ENCODE measurements around the gene GRHL1. TPM values are rescaled to one million over a fixed set of nuclear protein-coding genes. Genes with fewer than 3 reads are reported as not detected.

The GRHL1 gene
- total RNA-seq, 1 experiment from 2014 or later = 2.7 TPM

DNA sequence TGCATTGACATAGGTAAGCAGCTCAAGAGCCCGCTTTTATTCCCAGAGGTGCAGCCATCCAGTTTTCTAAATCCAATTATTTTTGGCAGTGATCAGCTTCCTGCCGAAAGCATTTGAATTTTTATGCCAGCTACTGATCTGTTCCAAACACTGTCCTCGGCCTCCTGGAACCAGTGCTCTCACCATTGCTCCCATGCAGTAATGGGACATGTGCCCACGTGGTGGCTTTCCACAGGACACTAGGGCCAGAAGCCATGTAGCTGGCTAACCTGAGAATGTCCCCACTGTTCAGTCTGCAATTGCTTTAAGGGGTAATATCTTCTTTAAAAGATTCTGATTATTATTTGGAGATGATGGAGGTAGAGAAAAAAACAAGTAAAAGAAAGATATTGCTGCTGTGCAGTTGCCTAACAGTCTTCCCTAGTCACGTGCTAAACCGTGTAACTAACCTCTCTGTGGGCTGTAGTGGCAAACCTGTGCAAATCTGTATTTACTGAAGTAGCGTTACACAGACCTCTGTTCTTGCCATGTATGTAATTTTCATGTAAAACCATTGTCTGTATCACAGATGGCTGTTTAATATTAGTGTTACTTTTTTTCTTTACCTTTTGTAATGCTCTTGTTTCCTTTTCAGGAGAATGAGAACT lies 13.0 kb downstream of the GRHL1 start:
- Mint-ChIP-seq H3K27me3 (ENCODE audit: low read depth) (no peaks in the 10 kb centered on the region), H3K4me1 (no peaks in the 10 kb centered on the region), H3K9me3 (no peaks in the 10 kb centered on the region), H3K36me3 (no peaks in the 10 kb centered on the region), H3K27ac (no peak overlapping the region), H3K4me3 (no peak overlapping the region)
- ATAC-seq (no peak), DNase-seq (ENCODE audit: low spot score) (no peak)
- TF ChIP-seq, protein P1, sequence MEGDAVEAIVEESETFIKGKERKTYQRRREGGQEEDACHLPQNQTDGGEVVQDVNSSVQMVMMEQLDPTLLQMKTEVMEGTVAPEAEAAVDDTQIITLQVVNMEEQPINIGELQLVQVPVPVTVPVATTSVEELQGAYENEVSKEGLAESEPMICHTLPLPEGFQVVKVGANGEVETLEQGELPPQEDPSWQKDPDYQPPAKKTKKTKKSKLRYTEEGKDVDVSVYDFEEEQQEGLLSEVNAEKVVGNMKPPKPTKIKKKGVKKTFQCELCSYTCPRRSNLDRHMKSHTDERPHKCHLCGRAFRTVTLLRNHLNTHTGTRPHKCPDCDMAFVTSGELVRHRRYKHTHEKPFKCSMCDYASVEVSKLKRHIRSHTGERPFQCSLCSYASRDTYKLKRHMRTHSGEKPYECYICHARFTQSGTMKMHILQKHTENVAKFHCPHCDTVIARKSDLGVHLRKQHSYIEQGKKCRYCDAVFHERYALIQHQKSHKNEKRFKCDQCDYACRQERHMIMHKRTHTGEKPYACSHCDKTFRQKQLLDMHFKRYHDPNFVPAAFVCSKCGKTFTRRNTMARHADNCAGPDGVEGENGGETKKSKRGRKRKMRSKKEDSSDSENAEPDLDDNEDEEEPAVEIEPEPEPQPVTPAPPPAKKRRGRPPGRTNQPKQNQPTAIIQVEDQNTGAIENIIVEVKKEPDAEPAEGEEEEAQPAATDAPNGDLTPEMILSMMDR (IDR thresholded peaks at IDR 0.05) = no peak
- no peak for TF ChIP-seq TEAD4 (CRISPR knock-in tag; IDR thresholded peaks at IDR 0.05)
- TF ChIP-seq, protein P2, sequence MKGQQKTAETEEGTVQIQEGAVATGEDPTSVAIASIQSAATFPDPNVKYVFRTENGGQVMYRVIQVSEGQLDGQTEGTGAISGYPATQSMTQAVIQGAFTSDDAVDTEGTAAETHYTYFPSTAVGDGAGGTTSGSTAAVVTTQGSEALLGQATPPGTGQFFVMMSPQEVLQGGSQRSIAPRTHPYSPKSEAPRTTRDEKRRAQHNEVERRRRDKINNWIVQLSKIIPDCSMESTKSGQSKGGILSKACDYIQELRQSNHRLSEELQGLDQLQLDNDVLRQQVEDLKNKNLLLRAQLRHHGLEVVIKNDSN (CRISPR knock-in tag; IDR thresholded peaks at IDR 0.05) = no peak
- TF ChIP-seq CREM (CRISPR knock-in tag; IDR thresholded peaks at IDR 0.05) = no peak
- no peak for TF ChIP-seq EMX1 (CRISPR knock-in tag; IDR thresholded peaks at IDR 0.05)
- no peak for TF ChIP-seq ELF4 (CRISPR knock-in tag; IDR thresholded peaks at IDR 0.05; ENCODE audit: low read depth)
- TF ChIP-seq, protein P3, sequence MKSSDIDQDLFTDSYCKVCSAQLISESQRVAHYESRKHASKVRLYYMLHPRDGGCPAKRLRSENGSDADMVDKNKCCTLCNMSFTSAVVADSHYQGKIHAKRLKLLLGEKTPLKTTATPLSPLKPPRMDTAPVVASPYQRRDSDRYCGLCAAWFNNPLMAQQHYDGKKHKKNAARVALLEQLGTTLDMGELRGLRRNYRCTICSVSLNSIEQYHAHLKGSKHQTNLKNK (CRISPR knock-in tag; IDR thresholded peaks at IDR 0.05) = no peak
- TF ChIP-seq RORB (CRISPR knock-in tag; IDR thresholded peaks at IDR 0.05) = no peak
- no peak for TF ChIP-seq ZNF396 (CRISPR knock-in tag; IDR thresholded peaks at IDR 0.05; ENCODE audit: borderline replicate concordance)
- TF ChIP-seq TP53 (CRISPR knock-in tag; IDR thresholded peaks at IDR 0.05) = no peak
- TF ChIP-seq MYBL2 (CRISPR knock-in tag; IDR thresholded peaks at IDR 0.05) = no peak
- no peak for TF ChIP-seq ETV6 (CRISPR knock-in tag; IDR thresholded peaks at IDR 0.05)
- no peak for TF ChIP-seq JUN (CRISPR knock-in tag; IDR thresholded peaks at IDR 0.05)
- TF ChIP-seq, protein P4, sequence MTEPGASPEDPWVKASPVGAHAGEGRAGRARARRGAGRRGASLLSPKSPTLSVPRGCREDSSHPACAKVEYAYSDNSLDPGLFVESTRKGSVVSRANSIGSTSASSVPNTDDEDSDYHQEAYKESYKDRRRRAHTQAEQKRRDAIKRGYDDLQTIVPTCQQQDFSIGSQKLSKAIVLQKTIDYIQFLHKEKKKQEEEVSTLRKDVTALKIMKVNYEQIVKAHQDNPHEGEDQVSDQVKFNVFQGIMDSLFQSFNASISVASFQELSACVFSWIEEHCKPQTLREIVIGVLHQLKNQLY (CRISPR knock-in tag; IDR thresholded peaks at IDR 0.05) = no peak
- TF ChIP-seq FOXJ3 (CRISPR knock-in tag; IDR thresholded peaks at IDR 0.05; ENCODE audit: borderline replicate concordance) = no peak
- CTCF ChIA-PET = interaction anchor here (0.9 to 1.0 kb wide), 2 partner anchors 20 to 108 kb away, joined by 3 to 7 read pairs; no protein-coding TSS in a partner anchor
- POLR2A ChIA-PET = no interaction called here

DNA sequence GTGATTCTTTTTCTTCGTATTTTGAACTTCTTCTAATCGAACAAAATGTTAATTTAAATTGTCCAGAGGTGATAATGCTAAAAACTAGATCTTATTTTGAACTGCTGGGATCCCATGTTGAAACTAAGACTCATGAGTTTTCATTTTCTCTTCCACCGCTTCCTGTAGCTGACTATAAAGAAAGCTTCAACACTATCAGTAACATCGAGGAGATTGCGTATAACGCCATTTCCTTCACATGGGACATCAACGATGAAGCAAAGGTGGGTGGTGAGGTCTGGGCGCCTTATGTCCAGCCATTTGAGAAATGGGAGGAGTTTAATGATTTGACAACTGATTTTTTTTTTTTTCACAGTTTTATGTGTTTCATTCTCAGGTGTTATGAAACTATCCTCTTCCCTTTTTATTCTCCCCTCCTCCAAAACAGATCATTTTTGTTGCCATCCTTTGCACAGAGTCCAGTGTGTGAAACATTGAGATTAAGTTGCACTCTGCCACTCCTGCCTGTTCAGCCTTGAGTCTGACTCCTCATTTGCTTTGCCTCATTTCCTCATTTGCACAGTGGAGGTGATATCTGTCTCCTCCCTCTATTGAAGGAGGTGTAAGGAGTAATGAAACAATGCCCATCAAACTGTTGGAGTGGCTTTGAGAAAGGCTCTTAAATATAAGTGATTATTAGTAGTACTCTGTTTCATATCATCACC lies 13.8 kb downstream of the GRHL1 start:
- ChIA-PET POLR2A (no interaction called here), CTCF (interaction anchor here (0.6 kb wide), 1 partner anchor 161 kb away, joined by 3 read pairs; no protein-coding TSS in a partner anchor)
- no peak overlapping the region for H3K27ac Mint-ChIP-seq
- no peaks in the 10 kb centered on the region for H3K27me3 Mint-ChIP-seq (ENCODE audit: low read depth)
- H3K9me3 Mint-ChIP-seq = no peaks in the 10 kb centered on the region
- no peak overlapping the region for H3K4me3 Mint-ChIP-seq
- no peaks in the 10 kb centered on the region for H3K4me1 Mint-ChIP-seq
- TF ChIP-seq, protein P4 (CRISPR knock-in tag; IDR thresholded peaks at IDR 0.05) = no peak
- TF ChIP-seq RELA (CRISPR knock-in tag; IDR thresholded peaks at IDR 0.05; ENCODE audit: borderline replicate concordance) = no peak
- TF ChIP-seq, protein P5, sequence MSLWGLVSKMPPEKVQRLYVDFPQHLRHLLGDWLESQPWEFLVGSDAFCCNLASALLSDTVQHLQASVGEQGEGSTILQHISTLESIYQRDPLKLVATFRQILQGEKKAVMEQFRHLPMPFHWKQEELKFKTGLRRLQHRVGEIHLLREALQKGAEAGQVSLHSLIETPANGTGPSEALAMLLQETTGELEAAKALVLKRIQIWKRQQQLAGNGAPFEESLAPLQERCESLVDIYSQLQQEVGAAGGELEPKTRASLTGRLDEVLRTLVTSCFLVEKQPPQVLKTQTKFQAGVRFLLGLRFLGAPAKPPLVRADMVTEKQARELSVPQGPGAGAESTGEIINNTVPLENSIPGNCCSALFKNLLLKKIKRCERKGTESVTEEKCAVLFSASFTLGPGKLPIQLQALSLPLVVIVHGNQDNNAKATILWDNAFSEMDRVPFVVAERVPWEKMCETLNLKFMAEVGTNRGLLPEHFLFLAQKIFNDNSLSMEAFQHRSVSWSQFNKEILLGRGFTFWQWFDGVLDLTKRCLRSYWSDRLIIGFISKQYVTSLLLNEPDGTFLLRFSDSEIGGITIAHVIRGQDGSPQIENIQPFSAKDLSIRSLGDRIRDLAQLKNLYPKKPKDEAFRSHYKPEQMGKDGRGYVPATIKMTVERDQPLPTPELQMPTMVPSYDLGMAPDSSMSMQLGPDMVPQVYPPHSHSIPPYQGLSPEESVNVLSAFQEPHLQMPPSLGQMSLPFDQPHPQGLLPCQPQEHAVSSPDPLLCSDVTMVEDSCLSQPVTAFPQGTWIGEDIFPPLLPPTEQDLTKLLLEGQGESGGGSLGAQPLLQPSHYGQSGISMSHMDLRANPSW (CRISPR knock-in tag; conservative IDR thresholded peaks at IDR 0.05; ENCODE audit: low read depth) = no peak
- TF ChIP-seq, protein P6, sequence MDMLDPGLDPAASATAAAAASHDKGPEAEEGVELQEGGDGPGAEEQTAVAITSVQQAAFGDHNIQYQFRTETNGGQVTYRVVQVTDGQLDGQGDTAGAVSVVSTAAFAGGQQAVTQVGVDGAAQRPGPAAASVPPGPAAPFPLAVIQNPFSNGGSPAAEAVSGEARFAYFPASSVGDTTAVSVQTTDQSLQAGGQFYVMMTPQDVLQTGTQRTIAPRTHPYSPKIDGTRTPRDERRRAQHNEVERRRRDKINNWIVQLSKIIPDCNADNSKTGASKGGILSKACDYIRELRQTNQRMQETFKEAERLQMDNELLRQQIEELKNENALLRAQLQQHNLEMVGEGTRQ (CRISPR knock-in tag; IDR thresholded peaks at IDR 0.05) = no peak
- no peak for TF ChIP-seq SMAD4 (CRISPR knock-in tag; IDR thresholded peaks at IDR 0.05)
- no peak for TF ChIP-seq MXD4 (CRISPR knock-in tag; IDR thresholded peaks at IDR 0.05; ENCODE audit: borderline replicate concordance)
- no peak for TF ChIP-seq OVOL2 (CRISPR knock-in tag; IDR thresholded peaks at IDR 0.05; ENCODE audit: borderline replicate concordance)
- no peaks in the 10 kb centered on the region for H3K36me3 Mint-ChIP-seq
- DNase-seq (ENCODE audit: low spot score) = no peak
- ATAC-seq = no peak
